Stomach (tissue), 4 donors: ENCODE results near the gene DOK3.

Source experiments
- EP300 ChIP-seq: sonication (generic); formaldehyde crosslinking; IDR thresholded peaks from one replicate; pipeline ENCODE4 v1.6.1; 2017; ENCODE audit warnings: antibody characterized with exemption
- POLR2A ChIP-seq, 4 donors: fragments of 450-650 bp; IDR thresholded peaks; one replicate each; pipeline ENCODE4 v1.6.1; 2016; ENCODE audit warnings: antibody characterized with exemption in 4 of 4, control low read depth in 2 of 4, mild to moderate bottlenecking in 1 of 4, moderate library complexity in 1 of 4
- POLR2AphosphoS5 ChIP-seq, 3 donors: sonication (generic); formaldehyde crosslinking; IDR thresholded peaks; one replicate each; pipeline ENCODE4 v1.6.1; 2016; ENCODE audit warnings: antibody characterized with exemption in 3 of 3
- TF ChIP-seq, protein P1 (sequence below), 7 experiments: fragments of 450-650 bp in 4 of 7; fragments of 200-600 bp in 3 of 7; sonication (generic) in 3 of 7; IDR thresholded peaks; one replicate each; pipeline ENCODE4 v1.5.1; 2016 to 2019; ENCODE audit warnings: antibody characterized with exemption in 7 of 7, control low read depth in 2 of 7, mild to moderate bottlenecking in 1 of 7

DNA sequence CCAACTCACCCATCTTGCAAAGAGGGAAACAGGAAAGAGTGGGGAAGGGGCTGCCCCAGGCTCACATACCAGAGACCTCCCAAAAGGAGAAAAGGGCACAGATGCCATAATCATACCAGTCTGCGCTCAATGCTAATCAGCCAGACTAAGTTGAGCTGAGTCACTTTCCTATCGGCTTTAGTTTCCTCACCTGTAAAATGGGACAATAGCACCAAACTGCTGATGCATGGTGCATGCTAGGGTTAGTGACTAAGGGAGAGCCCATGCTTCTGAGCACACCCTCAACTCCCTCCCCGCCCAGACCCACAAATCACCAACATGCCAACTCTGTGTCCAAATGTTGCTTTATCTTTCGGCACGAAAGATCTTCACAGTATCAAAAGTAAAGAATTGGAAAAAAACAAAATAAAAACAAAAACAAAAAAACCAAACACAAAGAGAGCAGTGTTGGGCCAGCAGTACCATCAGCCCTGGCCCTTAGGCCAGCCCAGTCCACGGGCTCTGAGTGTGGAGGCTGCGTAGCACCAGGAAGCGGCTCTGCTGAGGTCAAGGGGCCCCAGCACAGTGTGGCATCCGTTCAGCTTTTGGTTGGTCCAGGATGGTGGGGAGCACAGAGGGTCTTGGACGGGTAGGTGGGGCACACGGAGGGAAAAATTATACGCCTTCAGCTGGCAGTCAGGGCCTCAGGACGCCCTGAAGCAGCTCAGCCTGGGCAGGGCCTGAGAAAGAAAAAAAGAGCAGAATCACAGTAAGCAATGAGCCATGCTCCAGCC, 10.0 kb upstream of the DOK3 start:
- TF ChIP-seq POLR2AphosphoS5 (IDR thresholded peaks at IDR 0.05), result no peak
- TF ChIP-seq POLR2A (IDR thresholded peaks at IDR 0.05), result no peak
- TF ChIP-seq, protein P1, sequence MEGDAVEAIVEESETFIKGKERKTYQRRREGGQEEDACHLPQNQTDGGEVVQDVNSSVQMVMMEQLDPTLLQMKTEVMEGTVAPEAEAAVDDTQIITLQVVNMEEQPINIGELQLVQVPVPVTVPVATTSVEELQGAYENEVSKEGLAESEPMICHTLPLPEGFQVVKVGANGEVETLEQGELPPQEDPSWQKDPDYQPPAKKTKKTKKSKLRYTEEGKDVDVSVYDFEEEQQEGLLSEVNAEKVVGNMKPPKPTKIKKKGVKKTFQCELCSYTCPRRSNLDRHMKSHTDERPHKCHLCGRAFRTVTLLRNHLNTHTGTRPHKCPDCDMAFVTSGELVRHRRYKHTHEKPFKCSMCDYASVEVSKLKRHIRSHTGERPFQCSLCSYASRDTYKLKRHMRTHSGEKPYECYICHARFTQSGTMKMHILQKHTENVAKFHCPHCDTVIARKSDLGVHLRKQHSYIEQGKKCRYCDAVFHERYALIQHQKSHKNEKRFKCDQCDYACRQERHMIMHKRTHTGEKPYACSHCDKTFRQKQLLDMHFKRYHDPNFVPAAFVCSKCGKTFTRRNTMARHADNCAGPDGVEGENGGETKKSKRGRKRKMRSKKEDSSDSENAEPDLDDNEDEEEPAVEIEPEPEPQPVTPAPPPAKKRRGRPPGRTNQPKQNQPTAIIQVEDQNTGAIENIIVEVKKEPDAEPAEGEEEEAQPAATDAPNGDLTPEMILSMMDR (IDR thresholded peaks at IDR 0.05), result no peak
- TF ChIP-seq EP300, result no peak
